ENCODE data around the gene CEP170B. TPM values are rescaled to one million over a fixed set of nuclear protein-coding genes. Genes with fewer than 3 reads are reported as not detected.

CEP170B gene
- total and polyA plus RNA-seq, 2 of the 13 experiments (the other 11 are each of a cell fraction or from before 2014, with no cell fraction given): 4.3 to 8.8 TPM

- intact Hi-C loops (cut with micrococcal nuclease; ENCODE audit: unreplicated experiment) (no loop called here), in situ Hi-C loops (cut with HindIII; ENCODE audit: extremely low pct_ligation_motif_present, low pct_unique_long_range_greater_than_20kb) (no loop called here)
- Histone ChIP-seq H3K79me2 (ENCODE audit: insufficient read depth, low read length) (no peaks in the 10 kb centered on the region), H3K27me3 (ENCODE audit: control insufficient read depth in 1 of 2, insufficient read depth in 2 of 2, low read length in 2 of 2) (peaks cover 1 to 21% of the 10 kb centered on the region in 2 experiments; a peak in 4 of 5 replicates), H4K20me1 (ENCODE audit: insufficient read depth, low read length) (no peaks in the 10 kb centered on the region), H3K4me3 (replicated peaks in 1 of 3; ENCODE audit: insufficient read depth in 1 of 3, low read depth in 2 of 3, low read length in 3 of 3) (no peak overlapping the region), H3K9ac (ENCODE audit: insufficient read depth, low read depth, low read length) (no peak overlapping the region), H3K27ac (ENCODE audit: extremely low read length, insufficient read depth, low read length) (no peak overlapping the region), H3K4me2 (ENCODE audit: low read depth, low read length) (no peak overlapping the region), H3K36me3 (replicated peaks in 1 of 2; ENCODE audit: control insufficient read depth in 1 of 2, insufficient read depth in 2 of 2, low read length in 2 of 2) (no peaks in the 10 kb centered on the region), H3K9me3 (ENCODE audit: low read length) (no peaks in the 10 kb centered on the region), H2AFZ (ENCODE audit: low read length) (no peak overlapping the region), H3K4me1 (ENCODE audit: insufficient read depth, low read length) (peaks cover 9% of the 10 kb centered on the region; the same call in 1 of the 2 replicates)
- ATAC-seq (no peak), FAIRE-seq (no peak), DNase-seq (ENCODE audit: low spot score) (no peak)
- 65% methylated on average over 20 of the region's 24 CpGs for WGBS (ENCODE audit: low lambda C conversion rate)
- POLR2A ChIA-PET: no interaction called here
- TF ChIP-seq XRCC5 (optimal IDR thresholded peaks at IDR 0.05; ENCODE audit: low read length) (no peak), ZNF543 (CRISPR knock-in tag; IDR thresholded peaks at IDR 0.05) (no peak), ZNF207 (IDR thresholded peaks at IDR 0.05; ENCODE audit: borderline replicate concordance) (no peak), ZKSCAN5 (CRISPR knock-in tag; IDR thresholded peaks at IDR 0.05) (no peak), TFDP1 (CRISPR knock-in tag; IDR thresholded peaks at IDR 0.05; ENCODE audit: borderline replicate concordance) (no peak), ZNF350 (CRISPR knock-in tag; IDR thresholded peaks at IDR 0.05; ENCODE audit: borderline replicate concordance, low read depth) (no peak), PAWR (CRISPR knock-in tag; IDR thresholded peaks at IDR 0.05; ENCODE audit: borderline replicate concordance) (no peak), SYNCRIP (IDR thresholded peaks at IDR 0.05; ENCODE audit: insufficient read depth, low read depth, low read length) (no peak), NFATC3 (CRISPR knock-in tag; IDR thresholded peaks at IDR 0.05) (no peak), POGZ (CRISPR knock-in tag; IDR thresholded peaks at IDR 0.05) (no peak), NR2F1 (CRISPR knock-in tag; IDR thresholded peaks at IDR 0.05) (no peak), ARID5B (CRISPR knock-in tag; IDR thresholded peaks at IDR 0.05) (no peak), ZNF225 (CRISPR knock-in tag; IDR thresholded peaks at IDR 0.05) (no peak), ZNF563 (CRISPR knock-in tag; IDR thresholded peaks at IDR 0.05) (no peak)
- no TSS peak for BruUV-seq (replicated peaks)
- CTCF ChIA-PET (ENCODE audit: low intra/inter-chr PET ratio, low total read pairs): no interaction called here
Observed at GRCh38 chr14:104898870-104899510, 33.9 kb downstream of the CEP170B start.
